ENCODE measurements around the gene MGAT2. TPM values are rescaled to one million over a fixed set of nuclear protein-coding genes. Genes with fewer than 3 reads are reported as not detected.
A peak's percentile ranks its signal among the peaks of the same experiment; 100 is the strongest.
"Not testable (repeated sequence)": the region's sequence is repeated elsewhere in the genome, so short reads cannot be mapped to it uniquely, and the experiment has no call there.

The MGAT2 gene
- total and polyA plus RNA-seq, 3 donors from 2014 or later: 58.3 to 89.1 (median 88.8) TPM

DNA sequence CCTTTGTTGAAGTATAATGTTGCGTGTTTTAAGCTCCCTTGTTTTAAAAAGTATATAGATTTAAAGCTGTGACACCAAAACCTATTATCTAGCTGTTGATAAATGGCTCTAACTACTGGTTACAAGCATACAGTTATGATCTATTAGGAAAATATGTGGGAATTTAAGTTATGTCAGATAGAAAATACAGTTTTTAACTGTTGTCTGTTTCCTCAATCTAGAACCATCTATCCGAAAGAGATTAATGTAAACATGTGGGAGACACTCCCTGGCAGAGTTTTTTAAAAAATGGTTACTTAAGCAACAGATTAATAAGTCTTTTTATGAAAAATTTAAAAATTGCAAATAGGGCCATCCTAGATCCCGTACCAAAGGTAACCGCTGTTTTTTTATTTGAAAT is 8.3 kb upstream of the MGAT2 start:
- H3K36me3 ChIP-seq (ENCODE audit: low read depth, missing control alignments): no peaks in the 10 kb centered on the region
- TF ChIP-seq, protein P1, sequence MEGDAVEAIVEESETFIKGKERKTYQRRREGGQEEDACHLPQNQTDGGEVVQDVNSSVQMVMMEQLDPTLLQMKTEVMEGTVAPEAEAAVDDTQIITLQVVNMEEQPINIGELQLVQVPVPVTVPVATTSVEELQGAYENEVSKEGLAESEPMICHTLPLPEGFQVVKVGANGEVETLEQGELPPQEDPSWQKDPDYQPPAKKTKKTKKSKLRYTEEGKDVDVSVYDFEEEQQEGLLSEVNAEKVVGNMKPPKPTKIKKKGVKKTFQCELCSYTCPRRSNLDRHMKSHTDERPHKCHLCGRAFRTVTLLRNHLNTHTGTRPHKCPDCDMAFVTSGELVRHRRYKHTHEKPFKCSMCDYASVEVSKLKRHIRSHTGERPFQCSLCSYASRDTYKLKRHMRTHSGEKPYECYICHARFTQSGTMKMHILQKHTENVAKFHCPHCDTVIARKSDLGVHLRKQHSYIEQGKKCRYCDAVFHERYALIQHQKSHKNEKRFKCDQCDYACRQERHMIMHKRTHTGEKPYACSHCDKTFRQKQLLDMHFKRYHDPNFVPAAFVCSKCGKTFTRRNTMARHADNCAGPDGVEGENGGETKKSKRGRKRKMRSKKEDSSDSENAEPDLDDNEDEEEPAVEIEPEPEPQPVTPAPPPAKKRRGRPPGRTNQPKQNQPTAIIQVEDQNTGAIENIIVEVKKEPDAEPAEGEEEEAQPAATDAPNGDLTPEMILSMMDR (IDR thresholded peaks at IDR 0.05): no peak
- no peak for TF ChIP-seq POLR2A (IDR thresholded peaks at IDR 0.05)
- H3K27ac ChIP-seq: no peak overlapping the region
- no peaks in the 10 kb centered on the region for H3K9me3 ChIP-seq
- DNase-seq: no peak
- intact Hi-C loops (cut with DNase I; ENCODE audit: low total_unique reads): no loop called here
- no peak overlapping the region for H3K4me3 ChIP-seq
- 86 to 92% methylated on average over 4 of the region's 4 CpGs for WGBS, 2 donors
- no peaks in the 10 kb centered on the region for H3K4me1 ChIP-seq
- H3K27me3 ChIP-seq: no peaks in the 10 kb centered on the region

DNA sequence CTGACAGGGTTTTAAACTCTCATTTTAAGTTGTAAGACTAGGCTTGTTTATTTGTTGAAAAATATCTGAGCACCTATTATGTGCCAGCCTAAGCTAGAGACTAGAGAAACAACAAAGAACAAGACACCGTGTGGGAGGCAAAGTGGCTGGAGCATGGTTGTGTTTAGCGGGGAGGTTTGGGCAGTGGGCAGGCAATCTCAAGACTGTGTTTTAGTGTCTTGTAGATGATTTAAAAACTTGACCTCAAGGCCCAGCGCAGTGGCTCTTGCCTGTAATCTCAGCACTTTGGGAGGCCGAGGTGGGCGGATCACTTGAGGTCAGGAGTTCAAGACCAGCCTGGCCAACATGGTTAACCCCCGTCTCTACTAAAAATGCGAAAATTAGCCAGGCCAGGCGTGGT is 7.9 kb upstream of the MGAT2 start:
- H3K4me1 ChIP-seq: no peaks in the 10 kb centered on the region
- no peaks in the 10 kb centered on the region for H3K27me3 ChIP-seq
- no peak for DNase-seq
- no peaks in the 10 kb centered on the region for H3K36me3 ChIP-seq (ENCODE audit: low read depth, missing control alignments)
- intact Hi-C loops (cut with DNase I; ENCODE audit: low total_unique reads): no loop called here
- TF ChIP-seq POLR2A (IDR thresholded peaks at IDR 0.05): no peak
- TF ChIP-seq, protein P1 (IDR thresholded peaks at IDR 0.05): no peak
- H3K9me3 ChIP-seq: no peaks in the 10 kb centered on the region
- 61 to 79% methylated on average over 8 of the region's 8 CpGs for WGBS, 2 donors
- no peak overlapping the region for H3K27ac ChIP-seq
- H3K4me3 ChIP-seq: no peak overlapping the region

DNA sequence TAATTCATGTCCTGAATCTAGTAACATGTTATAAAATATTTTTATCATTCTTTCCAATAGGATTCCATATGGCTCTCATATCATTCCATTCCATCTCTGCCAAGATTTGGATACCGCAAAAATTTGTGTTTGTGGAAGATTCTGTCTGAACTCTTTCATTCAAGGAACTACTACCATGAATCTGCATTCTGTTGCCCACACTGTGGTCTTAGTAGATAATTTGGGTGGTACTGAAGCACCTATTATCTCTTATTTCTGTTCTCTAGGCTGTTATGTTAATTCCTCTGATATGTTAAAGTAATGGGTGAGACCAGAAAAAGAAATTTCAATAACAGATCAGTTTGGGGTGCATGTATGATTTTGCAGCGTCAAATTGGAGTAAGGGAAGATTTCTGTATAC is 6.4 kb upstream of the MGAT2 start:
- 92 to 96% methylated on average over 2 of the region's 2 CpGs for WGBS, 2 donors
- intact Hi-C loops (cut with DNase I; ENCODE audit: low total_unique reads): no loop called here
- Histone ChIP-seq H3K36me3 (ENCODE audit: low read depth, missing control alignments) (no peaks in the 10 kb centered on the region), H3K27me3 (no peaks in the 10 kb centered on the region), H3K9me3 (no peaks in the 10 kb centered on the region), H3K4me1 (peaks cover under 1% of the 10 kb centered on the region), H3K27ac (no peak overlapping the region), H3K4me3 (no peak overlapping the region)
- TF ChIP-seq, protein P1 (IDR thresholded peaks at IDR 0.05): no peak
- no peak for TF ChIP-seq POLR2A (IDR thresholded peaks at IDR 0.05)
- DNase-seq: no peak

DNA sequence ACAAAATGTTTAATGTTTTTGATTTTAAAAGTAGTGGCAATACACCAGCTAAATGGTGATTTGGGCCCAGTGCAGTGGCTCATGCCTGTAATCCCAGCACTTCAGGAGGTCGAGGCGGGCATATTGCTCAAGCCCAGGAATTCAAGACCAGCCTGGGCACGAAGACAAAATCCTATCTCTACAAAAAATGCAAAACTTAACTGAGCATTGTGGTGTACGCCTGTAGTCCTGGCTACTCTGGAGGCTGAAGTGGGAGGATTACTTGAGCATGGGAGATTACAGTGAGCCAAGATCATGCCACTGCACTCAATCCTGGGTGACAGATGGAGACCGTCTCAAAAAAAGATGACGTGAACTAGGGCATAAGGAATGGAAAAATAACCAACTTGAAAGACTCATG is 4.8 kb upstream of the MGAT2 start:
- Histone ChIP-seq H3K36me3 (ENCODE audit: low read depth, missing control alignments) (no peaks in the 10 kb centered on the region), H3K27me3 (no peaks in the 10 kb centered on the region), H3K9me3 (no peaks in the 10 kb centered on the region), H3K27ac (no peak overlapping the region), H3K4me1 (peaks cover 5% of the 10 kb centered on the region), H3K4me3 (no peak overlapping the region)
- intact Hi-C loops (cut with DNase I; ENCODE audit: low total_unique reads): no loop called here
- WGBS, 2 donors: 77 to 85% methylated on average over 6 of the region's 6 CpGs
- DNase-seq: no peak
- TF ChIP-seq, protein P1 (IDR thresholded peaks at IDR 0.05): no peak
- no peak for TF ChIP-seq POLR2A (IDR thresholded peaks at IDR 0.05)

DNA sequence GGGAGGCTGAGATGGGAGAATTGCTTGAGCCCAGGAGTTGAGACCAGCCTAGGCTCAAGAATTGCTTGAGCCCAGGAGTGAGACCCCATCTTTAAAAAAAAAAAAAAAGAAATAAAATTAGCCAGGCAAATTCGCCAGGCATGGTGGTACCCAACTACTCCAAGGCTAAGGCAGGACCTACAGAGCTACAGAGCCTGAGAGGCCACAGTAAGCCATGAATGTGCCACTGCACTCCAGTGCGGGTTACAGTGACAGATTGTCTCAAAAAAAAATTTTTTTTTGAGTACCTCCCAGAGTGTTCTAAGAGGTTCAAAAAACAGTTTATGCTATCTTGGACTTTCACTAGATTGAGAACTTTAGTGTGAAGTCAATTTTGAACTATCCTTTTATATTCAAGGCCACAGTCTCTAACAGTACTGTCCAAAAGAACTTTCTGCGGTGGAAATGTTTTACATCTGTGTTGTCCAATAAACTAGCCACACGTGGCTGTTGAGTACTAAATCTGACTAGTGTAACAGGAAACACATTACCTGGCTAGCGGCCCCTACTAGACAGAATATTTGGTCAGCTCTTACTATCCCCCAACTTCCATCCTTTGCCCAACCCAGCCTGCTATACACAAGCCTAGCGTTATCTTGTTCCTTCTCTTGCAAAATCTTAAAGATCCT is 2.6 kb upstream of the MGAT2 start:
- DNase-seq: no peak
- Histone ChIP-seq H3K27me3 (no peaks in the 10 kb centered on the region), H3K36me3 (ENCODE audit: low read depth, missing control alignments) (no peaks in the 10 kb centered on the region), H3K9me3 (no peaks in the 10 kb centered on the region), H3K4me1 (peaks cover 17% of the 10 kb centered on the region), H3K4me3 (no peak overlapping the region), H3K27ac (no peak overlapping the region)
- WGBS, 2 donors: 78 to 81% methylated on average over 6 of the region's 6 CpGs
- intact Hi-C loops (cut with DNase I; ENCODE audit: low total_unique reads): no loop called here
- no peak for TF ChIP-seq POLR2A (IDR thresholded peaks at IDR 0.05)
- TF ChIP-seq, protein P1 (IDR thresholded peaks at IDR 0.05): no peak

DNA sequence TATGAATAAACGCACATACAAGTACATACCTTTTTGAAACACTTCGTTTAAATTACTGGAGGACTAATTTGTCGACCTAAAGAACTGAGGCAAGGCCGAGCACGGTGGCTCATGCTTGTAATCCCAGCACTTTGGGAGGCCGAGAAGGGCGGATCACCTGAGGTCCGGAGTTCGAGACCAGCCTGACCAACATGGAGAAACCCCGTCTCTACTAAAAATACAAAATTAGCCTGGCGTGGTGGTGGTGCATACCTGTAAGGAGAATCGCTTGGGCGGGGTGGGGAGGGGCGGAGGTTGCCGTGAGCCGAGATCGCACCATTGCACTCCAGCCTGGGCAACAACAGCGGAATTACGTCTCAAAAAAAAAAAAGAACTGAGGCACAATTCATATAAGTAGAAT is 1.3 kb upstream of the MGAT2 start:
- DNase-seq; H3K27me3 ChIP-seq; H3K36me3 ChIP-seq (ENCODE audit: low read depth, missing control alignments); H3K9me3 ChIP-seq; H3K27ac ChIP-seq; intact Hi-C loops (cut with DNase I; ENCODE audit: low total_unique reads): not testable (repeated sequence)
- H3K4me1 ChIP-seq: peaks cover 21% of the 10 kb centered on the region
- 52 to 71% methylated on average over 19 of the region's 19 CpGs for WGBS, 2 donors
- H3K4me3 ChIP-seq: peak overlapping the region; percentile 92 to 93

All from testis (tissue), 3 donors.